Ascending aorta (tissue), 2 donors: Measurements from ENCODE around the gene TMEM139. TPM values are rescaled to one million over a fixed set of nuclear protein-coding genes. Genes with fewer than 3 reads are reported as not detected.
A peak's percentile ranks its signal among the peaks of the same experiment; 100 is the strongest.

Experiments used
- DNase-seq, 2 donors: peaks; one replicate each; pipeline ENCODE4 v3.0.0-alpha.2; 2019; ENCODE audit warnings: low spot score in 2 of 2
- H3K27ac ChIP-seq, 2 donors: fragments of 200-600 bp; sonication (generic); one replicate each; pipeline ENCODE4 v1.5.1; 2016 to 2017; ENCODE audit warnings: mild to moderate bottlenecking in 1 of 2
- H3K27me3 ChIP-seq: fragments of 200-600 bp; sonication (generic); one replicate; pipeline ENCODE4 v1.5.1; 2017
- H3K36me3 ChIP-seq, 2 donors: fragments of 200-600 bp; sonication (generic); one replicate each; pipeline ENCODE4 v1.5.1; 2016
- H3K4me1 ChIP-seq, 2 donors: fragments of 200-600 bp; sonication (generic); one replicate each; pipeline ENCODE4 v1.5.1; 2016 to 2017; ENCODE audit warnings: mild to moderate bottlenecking in 1 of 2
- H3K4me3 ChIP-seq, 2 donors: fragments of 200-600 bp; sonication (generic); one replicate each; pipeline ENCODE4 v1.5.1; 2016 to 2017; ENCODE audit warnings: mild to moderate bottlenecking in 1 of 2
- H3K9me3 ChIP-seq, 2 donors: fragments of 200-600 bp; sonication (generic); one replicate each; pipeline ENCODE4 v1.5.1; 2016
- CTCF ChIP-seq, 3 experiments: fragments of 200-600 bp in 2 of 3; fragments of 450-650 bp in 1 of 3; sonication (generic) in 2 of 3; IDR thresholded peaks; one replicate each; pipeline ENCODE4 v1.5.1; 2016 to 2019; ENCODE audit warnings: antibody characterized with exemption in 3 of 3, mild to moderate bottlenecking in 1 of 3, moderate library complexity in 1 of 3
- intact Hi-C: fragments of 100-400 bp; cut with DNase I; formaldehyde crosslinking; loops from one replicate; pipeline ENCODE4 v1.15.1; 2023
- total RNA-seq: library from RNA; depleted of rRNA; stranded (reverse); fragments of >200 nt; gene quantifications from one replicate; pipeline ENCODE4 v1.1.0, GENCODE V29; 2016

The TMEM139 gene
- total RNA-seq, 1 donor from 2014 or later, result 11.5 TPM

- Histone ChIP-seq H3K4me3 (no peak overlapping the region), H3K27ac (no peak overlapping the region), H3K27me3 (no peaks in the 10 kb centered on the region), H3K9me3 (no peaks in the 10 kb centered on the region), H3K36me3 (no peaks in the 10 kb centered on the region), H3K4me1 (peaks cover 3 to 11% of the 10 kb centered on the region in 2 donors)
- no peak for TF ChIP-seq CTCF (IDR thresholded peaks at IDR 0.05)
- intact Hi-C loops, result loop anchor here (5.0 kb wide), 2 partner anchors 44 to 616 kb away; partner anchors contain the start of gene TCAF1
- DNase-seq, result no peak
Measured at GRCh38 chr7:143285806-143286521, 1.2 kb downstream of the TMEM139 start.

DNA sequence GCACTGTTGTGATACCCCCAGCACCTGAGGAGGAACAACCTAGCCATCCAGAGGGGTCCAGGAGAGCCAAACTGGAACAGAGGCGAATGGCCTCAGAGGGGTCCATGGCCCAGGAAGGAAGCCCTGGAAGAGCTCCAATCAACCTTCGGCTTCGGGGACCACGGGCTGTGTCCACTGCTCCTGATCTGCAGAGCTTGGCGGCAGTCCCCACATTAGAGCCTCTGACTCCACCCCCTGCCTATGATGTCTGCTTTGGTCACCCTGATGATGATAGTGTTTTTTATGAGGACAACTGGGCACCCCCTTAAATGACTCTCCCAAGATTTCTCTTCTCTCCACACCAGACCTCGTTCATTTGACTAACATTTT lies 1.7 kb downstream of the TMEM139 start:
- H3K36me3 ChIP-seq, result no peaks in the 10 kb centered on the region
- TF ChIP-seq CTCF (IDR thresholded peaks at IDR 0.05), result no peak
- peaks cover 3 to 11% of the 10 kb centered on the region in 2 donors for H3K4me1 ChIP-seq
- H3K27ac ChIP-seq, result no peak overlapping the region
- no peak overlapping the region for H3K4me3 ChIP-seq
- no peaks in the 10 kb centered on the region for H3K9me3 ChIP-seq
- DNase-seq, result no peak
- no peaks in the 10 kb centered on the region for H3K27me3 ChIP-seq
- intact Hi-C loops, result loop anchor here (5.0 kb wide), 2 partner anchors 44 to 616 kb away; partner anchors contain the start of gene TCAF1

- Histone ChIP-seq H3K4me1 (peaks cover 3 to 11% of the 10 kb centered on the region in 2 donors), H3K9me3 (no peaks in the 10 kb centered on the region), H3K27ac (peak overlapping the region; percentile 94), H3K27me3 (no peaks in the 10 kb centered on the region), H3K4me3 (peak overlapping the region; percentile 89 to 93), H3K36me3 (peaks cover 5 to 6% of the 10 kb centered on the region in 2 donors)
- no peak for TF ChIP-seq CTCF (IDR thresholded peaks at IDR 0.05)
- intact Hi-C loops, result loop anchor here (5.0 kb wide), 2 partner anchors 45 to 615 kb away; partner anchors contain the start of gene TCAF1
- no peak for DNase-seq
Measured at GRCh38 chr7:143287339-143287934, 2.7 kb downstream of the TMEM139 start.

- peak; percentile 25 to 59 (median 48) for TF ChIP-seq CTCF (IDR thresholded peaks at IDR 0.05)
- H3K4me1 ChIP-seq, result peaks cover 3 to 11% of the 10 kb centered on the region in 2 donors
- intact Hi-C loops, result loop anchor here (1.0 to 5.0 kb wide), 7 partner anchors 25 to 614 kb away; partner anchors contain the start of genes FAM131B, GSTK1 and TCAF1
- no peaks in the 10 kb centered on the region for H3K9me3 ChIP-seq
- peak within 1 kb of the TSS; percentile 94 for H3K27ac ChIP-seq
- peaks cover 13 to 14% of the 10 kb centered on the region in 2 donors for H3K36me3 ChIP-seq
- peak; percentile 93 to 99 for DNase-seq
- no peaks in the 10 kb centered on the region for H3K27me3 ChIP-seq
- H3K4me3 ChIP-seq, result peak within 1 kb of the TSS; percentile 89 to 93
Measured at GRCh38 chr7:143287935-143288826, 3.4 kb downstream of the TMEM139 start, which contains the start of gene CASP2. Gene CASP2, plus strand, starts transcription at chr7:143288351. Its CDS starts 105 bp downstream, at chr7:143288456.

- peak overlapping the region; percentile 89 to 93 for H3K4me3 ChIP-seq
- DNase-seq, result no peak
- no peak for TF ChIP-seq CTCF (IDR thresholded peaks at IDR 0.05)
- H3K27ac ChIP-seq, result peak overlapping the region; percentile 94
- H3K36me3 ChIP-seq, result peaks cover 19 to 20% of the 10 kb centered on the region in 2 donors
- H3K9me3 ChIP-seq, result no peaks in the 10 kb centered on the region
- peaks cover 3 to 11% of the 10 kb centered on the region in 2 donors for H3K4me1 ChIP-seq
- intact Hi-C loops, result loop anchor here (1.0 to 5.0 kb wide), 7 partner anchors 26 to 613 kb away; partner anchors contain the start of genes FAM131B, GSTK1 and TCAF1
- H3K27me3 ChIP-seq, result no peaks in the 10 kb centered on the region
Measured at GRCh38 chr7:143288836-143289235, 4.1 kb downstream of the TMEM139 start.
